ENCODE data around the gene CSH2.
A peak's percentile ranks its signal among the peaks of the same experiment; 100 is the strongest.
"Not testable (repeated sequence)": the region's sequence is repeated elsewhere in the genome, so short reads cannot be mapped to it uniquely, and the experiment has no call there.

CSH2 gene
- total RNA-seq: 0 reads per million in 4 donors

- DNase-seq: not testable (repeated sequence)
Measured at GRCh38 chr17:63873577-63873976, at the start of gene CSH2. CSH2 (minus strand) TSS chr17:63873677; CDS start chr17:63873614, 63 bp downstream.

- DNase-seq: not testable (repeated sequence)
Measured at GRCh38 chr17:63922402-63922801, 48.9 kb upstream of the CSH2 start.

- DNase-seq: not testable (repeated sequence)
Measured at GRCh38 chr17:63920779-63921178, 47.3 kb upstream of the CSH2 start.

GRCh38 chr17:63920050-63920449, 46.6 kb upstream of the CSH2 start:
- DNase-seq: not testable (repeated sequence)

GRCh38 chr17:63919311-63919723, 45.8 kb upstream of the CSH2 start:
- peak; percentile 39 to 76 (median 61) for DNase-seq

GRCh38 chr17:63918789-63919305, 45.4 kb upstream of the CSH2 start, which contains the start of gene GH1:
GH1 (minus strand) TSS chr17:63918839; CDS start chr17:63918776, 63 bp downstream.
- DNase-seq: not testable (repeated sequence)

- no peak for DNase-seq
Measured at GRCh38 chr17:63918305-63918704, 44.8 kb upstream of the CSH2 start.

- DNase-seq: no peak
Measured at GRCh38 chr17:63917646-63918045, 44.2 kb upstream of the CSH2 start.

GRCh38 chr17:63917206-63917605, 43.7 kb upstream of the CSH2 start:
- not testable (repeated sequence) for DNase-seq

GRCh38 chr17:63916566-63917185, 43.2 kb upstream of the CSH2 start:
- no peak for DNase-seq

GRCh38 chr17:63915753-63916152, 42.3 kb upstream of the CSH2 start:
- DNase-seq: not testable (repeated sequence)

- no peak for DNase-seq
Measured at GRCh38 chr17:63914471-63914870, 41.0 kb upstream of the CSH2 start.

GRCh38 chr17:63911657-63912100, 38.2 kb upstream of the CSH2 start:
- DNase-seq: peak; percentile 20 to 54 (median 42)

- DNase-seq: no peak
Measured at GRCh38 chr17:63911041-63911635, 37.7 kb upstream of the CSH2 start, which contains the start of gene CSHL1. CSHL1 (minus strand) TSS chr17:63911258; CDS start chr17:63911196, 62 bp downstream.

- no peak for DNase-seq
Measured at GRCh38 chr17:63910096-63910495, 36.6 kb upstream of the CSH2 start.

GRCh38 chr17:63909586-63909985, 36.1 kb upstream of the CSH2 start:
- DNase-seq: not testable (repeated sequence)

GRCh38 chr17:63907161-63907778, 33.8 kb upstream of the CSH2 start:
- not testable (repeated sequence) for DNase-seq

- not testable (repeated sequence) for DNase-seq
Measured at GRCh38 chr17:63904796-63905195, 31.3 kb upstream of the CSH2 start.

- DNase-seq: peak in 1 of 5 donors; percentile 24
Measured at GRCh38 chr17:63903787-63904201, 30.3 kb upstream of the CSH2 start.

GRCh38 chr17:63901971-63902370, 28.5 kb upstream of the CSH2 start:
- DNase-seq: not testable (repeated sequence)

GRCh38 chr17:63898899-63899798, 25.7 kb upstream of the CSH2 start:
- DNase-seq: peak in 1 of 5 donors; percentile 38
